Measurements from ENCODE around the gene APOL2.
"Not testable (repeated sequence)": the region's sequence is repeated elsewhere in the genome, so short reads cannot be mapped to it uniquely, and the experiment has no call there.

APOL2 gene

GRCh38 chr22:36238373-36239149 is 766 bp downstream of the APOL2 start:
- 81 to 95% methylated on average over 4 to 5 of the region's 5 CpGs for WGBS, 2 experiments (ENCODE audit: insufficient coverage in 2 of 2)
- no peaks in the 10 kb centered on the region for H3K36me3 ChIP-seq (ENCODE audit: control insufficient read depth, insufficient read depth, low read length)
- H3K4me1 ChIP-seq (ENCODE audit: control insufficient read depth, insufficient read depth, low read length, poor library complexity, severe bottlenecking): peaks cover 9% of the 10 kb centered on the region
- peak overlapping the region; percentile 28 for H3K4me3 ChIP-seq (ENCODE audit: extremely low read depth, insufficient read depth, low read length, poor library complexity, severe bottlenecking)
- H3K9me3 ChIP-seq (ENCODE audit: control insufficient read depth, low read length): no peaks in the 10 kb centered on the region
- peak overlapping the region; percentile 29 for H3K27ac ChIP-seq (ENCODE audit: low read depth, low read length, severe bottlenecking)

DNA sequence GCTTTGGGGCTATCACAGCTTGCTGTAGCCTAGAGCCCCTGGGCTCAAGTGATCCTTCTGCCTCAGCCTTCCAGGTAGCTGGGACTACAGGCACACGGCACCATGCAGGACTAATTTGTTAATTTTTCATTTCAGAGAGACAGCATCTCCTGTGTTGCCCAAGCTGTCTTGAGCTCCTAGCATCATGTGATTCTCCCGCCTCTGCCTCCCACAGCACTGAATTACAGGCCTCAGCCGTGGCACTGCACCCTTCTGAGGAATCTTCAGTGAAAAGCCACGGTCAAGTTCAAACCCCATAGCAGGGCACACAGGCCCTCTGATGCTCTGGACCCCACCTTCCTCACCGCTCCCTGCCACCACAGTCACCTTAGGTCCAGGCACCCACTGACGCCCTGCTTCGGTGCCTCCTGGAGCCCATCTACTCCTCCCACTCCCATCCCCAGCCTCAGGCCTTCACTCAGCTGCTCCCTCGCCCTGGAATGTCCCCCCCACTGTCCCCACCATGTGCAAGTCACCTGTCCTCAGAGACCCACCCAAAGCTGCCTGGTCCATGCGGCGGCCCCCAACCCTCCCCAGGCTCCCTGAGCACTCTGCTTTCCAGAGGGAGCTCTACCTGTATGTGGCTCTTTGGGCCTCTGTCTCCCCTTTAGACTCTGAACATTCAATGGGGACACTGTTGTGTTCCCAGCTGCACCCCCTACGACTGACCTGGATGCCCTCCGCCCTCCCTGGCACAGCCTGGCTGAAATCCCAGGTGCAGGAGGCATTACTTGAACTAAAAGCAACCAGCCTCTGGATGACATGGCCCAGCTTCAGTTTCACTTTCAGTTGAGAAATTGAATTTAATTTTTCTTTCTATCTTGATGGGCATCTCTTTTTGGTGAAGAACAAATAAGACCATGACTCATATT is 1.6 kb downstream of the APOL2 start:
- no peaks in the 10 kb centered on the region for H3K9me3 ChIP-seq (ENCODE audit: control insufficient read depth, low read length)
- WGBS, 2 experiments (ENCODE audit: insufficient coverage in 2 of 2): 93 to 96% methylated on average over 9 to 11 of the region's 12 CpGs

DNA sequence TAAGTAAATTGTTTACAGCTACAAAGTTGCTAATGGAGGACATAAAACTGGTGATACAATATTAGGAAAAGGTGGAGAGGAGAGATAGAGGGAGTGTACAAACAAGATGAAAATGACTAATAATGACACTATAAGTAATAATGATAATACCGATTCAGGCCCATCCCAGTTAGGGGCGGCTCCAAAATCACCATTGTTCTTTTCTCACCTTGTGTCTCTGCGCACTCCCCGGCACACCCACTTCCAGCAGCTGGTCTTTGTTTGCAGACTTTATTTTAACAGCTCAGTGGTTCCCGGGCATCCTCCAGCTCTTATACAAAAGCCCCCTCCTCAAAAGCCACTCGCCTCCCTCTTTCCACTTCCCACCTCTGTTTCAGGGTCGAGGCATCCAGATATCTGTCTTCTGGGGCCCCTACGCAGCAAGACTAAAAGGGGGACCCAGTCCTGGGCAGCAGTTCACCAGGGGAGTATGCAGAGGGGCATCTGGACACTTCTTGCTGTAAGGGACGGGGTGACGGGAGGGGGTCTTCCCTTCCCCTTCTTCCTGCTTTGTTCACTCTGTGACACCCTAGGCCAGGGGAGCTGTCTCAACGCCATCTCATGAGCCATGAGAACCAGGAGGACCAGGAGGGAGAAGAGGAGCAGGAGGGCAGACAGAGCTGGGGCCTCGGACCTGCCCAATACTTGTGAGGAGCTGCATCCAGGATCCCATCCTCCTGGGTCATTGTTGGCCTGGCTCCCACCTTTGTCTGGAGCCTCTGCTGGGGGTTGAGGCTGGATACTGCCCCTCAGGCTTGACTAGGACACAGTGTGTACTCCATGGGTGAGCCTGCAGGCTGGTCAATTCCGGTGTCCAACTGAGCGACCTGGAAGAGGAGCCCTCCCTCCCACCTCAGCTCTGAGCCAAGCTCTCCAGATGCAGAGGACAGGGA is 2.7 kb downstream of the APOL2 start:
- peaks cover 9% of the 10 kb centered on the region for H3K4me1 ChIP-seq (ENCODE audit: control insufficient read depth, insufficient read depth, low read length, poor library complexity, severe bottlenecking)
- no peaks in the 10 kb centered on the region for H3K9me3 ChIP-seq (ENCODE audit: control insufficient read depth, low read length)
- 89 to 95% methylated on average over 10 to 11 of the region's 14 CpGs for WGBS, 2 experiments (ENCODE audit: insufficient coverage in 2 of 2)
- H3K27ac ChIP-seq (ENCODE audit: low read depth, low read length, severe bottlenecking): no peak overlapping the region
- no peaks in the 10 kb centered on the region for H3K36me3 ChIP-seq (ENCODE audit: control insufficient read depth, insufficient read depth, low read length)
- no peak overlapping the region for H3K4me3 ChIP-seq (ENCODE audit: extremely low read depth, insufficient read depth, low read length, poor library complexity, severe bottlenecking)

More for the DNA sequence above, 1.6 kb downstream of the APOL2 start:
- H3K27ac ChIP-seq (ENCODE audit: low read depth, low read length, severe bottlenecking): no peak overlapping the region
- no peak overlapping the region for H3K4me3 ChIP-seq (ENCODE audit: extremely low read depth, insufficient read depth, low read length, poor library complexity, severe bottlenecking)
- no peaks in the 10 kb centered on the region for H3K36me3 ChIP-seq (ENCODE audit: control insufficient read depth, insufficient read depth, low read length)
- H3K4me1 ChIP-seq (ENCODE audit: control insufficient read depth, insufficient read depth, low read length, poor library complexity, severe bottlenecking): peaks cover 9% of the 10 kb centered on the region

- Histone ChIP-seq H3K36me3 (ENCODE audit: control insufficient read depth, insufficient read depth, low read length) (no peaks in the 10 kb centered on the region), H3K4me3 (ENCODE audit: extremely low read depth, insufficient read depth, low read length, poor library complexity, severe bottlenecking) (no peak overlapping the region), H3K4me1 (ENCODE audit: control insufficient read depth, insufficient read depth, low read length, poor library complexity, severe bottlenecking) (peaks cover 9% of the 10 kb centered on the region), H3K27ac (ENCODE audit: low read depth, low read length, severe bottlenecking) (no peak overlapping the region), H3K9me3 (ENCODE audit: control insufficient read depth, low read length) (no peaks in the 10 kb centered on the region)
- WGBS, 2 experiments (ENCODE audit: insufficient coverage in 2 of 2): 88 to 100% methylated on average over 2 to 3 of the region's 3 CpGs
These were observed 3.7 kb downstream of the APOL2 start for GRCh38 chr22:36235585-36235984.

GRCh38 chr22:36234919-36235318 is 4.4 kb downstream of the APOL2 start:
- Histone ChIP-seq H3K4me1 (ENCODE audit: control insufficient read depth, insufficient read depth, low read length, poor library complexity, severe bottlenecking) (peaks cover 8% of the 10 kb centered on the region), H3K36me3 (ENCODE audit: control insufficient read depth, insufficient read depth, low read length) (no peaks in the 10 kb centered on the region), H3K9me3 (ENCODE audit: control insufficient read depth, low read length) (no peaks in the 10 kb centered on the region), H3K4me3 (ENCODE audit: extremely low read depth, insufficient read depth, low read length, poor library complexity, severe bottlenecking) (no peak overlapping the region), H3K27ac (ENCODE audit: low read depth, low read length, severe bottlenecking) (no peak overlapping the region)
- WGBS, 2 experiments (ENCODE audit: insufficient coverage in 2 of 2): 90 to 97% methylated on average over 2 of the region's 2 CpGs

DNA sequence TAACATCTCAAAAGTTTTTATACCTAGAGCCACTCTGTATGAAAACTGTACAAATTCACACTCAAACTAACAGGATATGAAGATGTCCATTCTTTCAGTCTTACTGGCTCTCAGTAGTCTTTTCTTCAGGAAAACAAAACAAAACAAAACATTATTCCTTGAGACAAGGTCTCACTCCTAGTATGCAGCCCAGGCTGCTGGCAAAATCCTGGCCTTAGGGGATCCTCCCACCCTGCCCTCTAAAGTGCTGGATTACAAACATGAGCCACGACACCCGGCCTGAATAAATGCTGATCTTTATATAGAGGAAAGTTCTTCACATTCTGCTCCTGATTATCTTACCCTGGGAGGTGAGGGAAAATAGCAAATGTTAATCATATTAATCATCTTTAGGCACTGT is 5.1 kb downstream of the APOL2 start:
- no peaks in the 10 kb centered on the region for H3K36me3 ChIP-seq (ENCODE audit: control insufficient read depth, insufficient read depth, low read length)
- H3K27ac ChIP-seq (ENCODE audit: low read depth, low read length, severe bottlenecking): no peak overlapping the region
- no CpG with 5 or more reads among the region's 2 CpGs for WGBS, 2 experiments (ENCODE audit: insufficient coverage in 2 of 2)
- no peaks in the 10 kb centered on the region for H3K9me3 ChIP-seq (ENCODE audit: control insufficient read depth, low read length)
- H3K4me3 ChIP-seq (ENCODE audit: extremely low read depth, insufficient read depth, low read length, poor library complexity, severe bottlenecking): no peak overlapping the region
- peaks cover 5% of the 10 kb centered on the region for H3K4me1 ChIP-seq (ENCODE audit: control insufficient read depth, insufficient read depth, low read length, poor library complexity, severe bottlenecking)

DNA sequence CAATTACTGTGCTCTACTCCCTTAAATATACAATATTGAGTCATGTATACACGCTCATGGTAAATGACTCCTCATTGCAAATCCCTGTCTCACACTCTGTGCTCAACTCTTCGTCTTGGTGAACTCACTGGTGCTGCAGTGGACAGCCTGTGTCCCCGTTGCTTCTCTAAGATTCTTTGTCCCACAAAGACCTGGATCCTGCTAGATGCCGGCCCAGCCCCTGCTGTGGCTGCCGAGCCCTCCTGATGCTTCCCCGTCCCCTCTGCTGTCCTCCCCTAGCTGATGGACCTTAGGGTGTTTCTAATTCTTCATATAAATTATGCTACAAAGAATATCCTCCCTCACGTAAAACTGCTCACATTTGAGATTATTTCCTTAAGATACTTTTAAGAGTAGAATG is 5.5 kb downstream of the APOL2 start:
- no peak overlapping the region for H3K4me3 ChIP-seq (ENCODE audit: extremely low read depth, insufficient read depth, low read length, poor library complexity, severe bottlenecking)
- no peak overlapping the region for H3K27ac ChIP-seq (ENCODE audit: low read depth, low read length, severe bottlenecking)
- no peaks in the 10 kb centered on the region for H3K9me3 ChIP-seq (ENCODE audit: control insufficient read depth, low read length)
- 80 to 90% methylated on average over 3 to 4 of the region's 7 CpGs for WGBS, 2 experiments (ENCODE audit: insufficient coverage in 2 of 2)
- no peaks in the 10 kb centered on the region for H3K36me3 ChIP-seq (ENCODE audit: control insufficient read depth, insufficient read depth, low read length)
- H3K4me1 ChIP-seq (ENCODE audit: control insufficient read depth, insufficient read depth, low read length, poor library complexity, severe bottlenecking): peaks cover under 1% of the 10 kb centered on the region

- H3K4me3 ChIP-seq (ENCODE audit: extremely low read depth, insufficient read depth, low read length, poor library complexity, severe bottlenecking): no peak overlapping the region
- H3K9me3 ChIP-seq (ENCODE audit: control insufficient read depth, low read length): no peaks in the 10 kb centered on the region
- H3K36me3 ChIP-seq (ENCODE audit: control insufficient read depth, insufficient read depth, low read length): no peaks in the 10 kb centered on the region
- WGBS, 2 experiments (ENCODE audit: insufficient coverage in 2 of 2): 91 to 94% methylated on average over 11 of the region's 13 CpGs
- no peaks in the 10 kb centered on the region for H3K4me1 ChIP-seq (ENCODE audit: control insufficient read depth, insufficient read depth, low read length, poor library complexity, severe bottlenecking)
- H3K27ac ChIP-seq (ENCODE audit: low read depth, low read length, severe bottlenecking): no peak overlapping the region
These were observed 6.5 kb downstream of the APOL2 start for GRCh38 chr22:36232715-36233401.

DNA sequence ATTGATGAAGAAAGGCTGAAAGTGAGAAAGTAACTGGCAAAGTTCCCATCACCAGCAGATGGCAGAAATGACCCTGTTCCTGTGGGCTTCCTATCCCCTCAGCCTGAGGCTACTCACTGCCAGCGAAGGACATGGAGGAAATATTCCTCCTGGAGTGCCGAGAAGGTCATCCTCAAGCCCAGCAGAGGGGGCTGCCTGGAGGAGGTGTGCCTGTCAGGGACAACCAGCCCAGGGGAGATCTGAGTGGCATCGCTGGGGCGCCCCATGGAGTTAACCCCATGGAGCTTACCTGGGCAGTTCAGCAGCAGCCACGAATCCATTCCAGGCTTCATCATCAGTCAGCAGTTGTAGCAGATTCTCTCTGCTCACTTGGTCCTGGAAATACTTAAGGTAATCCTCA is 8.3 kb downstream of the APOL2 start:
- not testable (repeated sequence) for H3K9me3 ChIP-seq (ENCODE audit: control insufficient read depth, low read length); H3K27ac ChIP-seq (ENCODE audit: low read depth, low read length, severe bottlenecking); H3K4me3 ChIP-seq (ENCODE audit: extremely low read depth, insufficient read depth, low read length, poor library complexity, severe bottlenecking); H3K36me3 ChIP-seq (ENCODE audit: control insufficient read depth, insufficient read depth, low read length); H3K4me1 ChIP-seq (ENCODE audit: control insufficient read depth, insufficient read depth, low read length, poor library complexity, severe bottlenecking)
- 72 to 80% methylated on average over 4 of the region's 5 CpGs for WGBS, 2 experiments (ENCODE audit: insufficient coverage in 2 of 2)

GRCh38 chr22:36229649-36230048 is 9.7 kb downstream of the APOL2 start:
- 33 to 40% methylated on average over 1 of the region's 3 CpGs for WGBS, 2 experiments (ENCODE audit: insufficient coverage in 2 of 2)
- H3K4me3 ChIP-seq (ENCODE audit: extremely low read depth, insufficient read depth, low read length, poor library complexity, severe bottlenecking); H3K36me3 ChIP-seq (ENCODE audit: control insufficient read depth, insufficient read depth, low read length); H3K27ac ChIP-seq (ENCODE audit: low read depth, low read length, severe bottlenecking); H3K9me3 ChIP-seq (ENCODE audit: control insufficient read depth, low read length); H3K4me1 ChIP-seq (ENCODE audit: control insufficient read depth, insufficient read depth, low read length, poor library complexity, severe bottlenecking): not testable (repeated sequence)
